GM19025 (cell line): ENCODE measurements around the gene LARGE1.

Source experiments
- ATAC-seq: cut with Tn5 transposase; IDR thresholded peaks from one replicate; pipeline ENCODE4 v1.9.1; 2021; ENCODE audit warnings: mild to moderate bottlenecking, low read depth, moderate library complexity; ENCODE audit not compliant: unreplicated experiment

Gene LARGE1

DNA sequence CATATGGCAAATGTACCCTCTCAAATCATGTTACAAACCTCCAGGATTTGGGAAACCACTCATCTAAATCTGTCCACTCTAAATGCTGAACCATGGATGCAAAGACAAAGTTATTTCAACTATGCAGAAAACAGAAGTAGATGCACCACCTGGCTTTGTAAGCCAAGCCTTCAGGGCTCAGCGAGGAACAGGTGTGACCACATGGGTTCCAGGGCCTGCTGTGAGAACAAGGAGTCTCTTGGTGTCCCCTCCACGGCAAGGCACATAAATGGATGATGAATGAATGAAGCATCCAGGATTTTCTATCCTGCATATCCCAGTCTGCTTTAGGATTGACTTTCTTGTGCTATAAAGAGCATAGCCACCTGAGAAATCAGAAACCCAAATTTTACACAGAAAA, 284.5 kb downstream of the LARGE1 start:
- ATAC-seq, result no peak

DNA sequence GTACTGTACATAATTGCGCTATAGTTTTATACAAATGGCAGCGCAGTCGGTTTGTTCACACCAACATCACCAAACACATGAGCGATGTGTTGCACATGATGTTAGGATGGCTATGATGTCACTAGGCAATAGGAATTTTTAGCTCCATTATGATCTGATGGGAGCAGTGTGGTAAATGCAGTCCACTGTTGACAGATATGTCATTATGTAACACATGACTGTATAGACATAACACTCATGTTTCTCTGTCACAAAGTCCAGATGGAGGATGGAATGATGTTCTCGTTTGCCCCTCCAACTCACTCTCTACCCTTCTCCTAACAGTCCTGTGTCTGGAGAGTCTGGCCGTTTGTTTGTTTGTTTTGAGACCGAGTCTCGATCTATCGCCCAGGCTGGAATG, 288.5 kb downstream of the LARGE1 start:
- no peak for ATAC-seq

DNA sequence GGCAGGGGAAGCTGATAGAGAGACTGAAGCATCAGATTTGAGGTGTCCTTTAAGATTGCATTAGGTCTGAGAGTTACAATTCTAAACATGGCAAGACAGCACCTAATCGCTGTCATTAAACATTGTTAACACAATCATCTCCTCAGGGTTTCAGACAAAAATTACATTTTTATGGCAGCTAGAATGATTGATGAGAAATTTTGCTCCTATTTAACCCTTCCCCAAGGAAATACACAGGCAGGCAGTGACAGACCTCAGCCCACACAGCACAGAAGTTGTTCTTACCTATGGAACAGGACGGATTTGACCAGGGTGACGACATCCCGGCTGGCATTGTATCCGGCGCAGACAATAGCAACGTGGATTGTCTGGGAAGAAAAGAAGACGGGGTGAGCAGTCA, 294.3 kb downstream of the LARGE1 start:
- no peak for ATAC-seq

DNA sequence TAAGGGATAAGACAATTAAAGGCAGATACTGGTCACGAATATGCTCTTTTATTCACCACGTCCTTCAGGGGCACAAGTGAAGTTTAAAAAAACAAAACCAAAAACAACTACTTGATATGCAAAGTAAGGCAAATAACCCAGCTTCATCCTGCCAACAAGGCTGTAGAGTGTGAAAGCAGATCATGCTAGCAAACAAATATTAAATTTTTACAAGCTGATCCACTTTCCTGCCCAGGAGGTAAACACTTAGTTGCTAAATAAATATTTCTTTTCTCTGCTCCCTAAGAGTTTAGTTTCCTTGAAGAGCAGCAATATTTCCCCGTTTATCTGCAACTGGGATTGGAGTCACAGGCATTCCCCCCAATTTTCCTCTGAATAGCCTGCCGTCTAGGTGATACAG, 300.2 kb downstream of the LARGE1 start:
- no peak for ATAC-seq

DNA sequence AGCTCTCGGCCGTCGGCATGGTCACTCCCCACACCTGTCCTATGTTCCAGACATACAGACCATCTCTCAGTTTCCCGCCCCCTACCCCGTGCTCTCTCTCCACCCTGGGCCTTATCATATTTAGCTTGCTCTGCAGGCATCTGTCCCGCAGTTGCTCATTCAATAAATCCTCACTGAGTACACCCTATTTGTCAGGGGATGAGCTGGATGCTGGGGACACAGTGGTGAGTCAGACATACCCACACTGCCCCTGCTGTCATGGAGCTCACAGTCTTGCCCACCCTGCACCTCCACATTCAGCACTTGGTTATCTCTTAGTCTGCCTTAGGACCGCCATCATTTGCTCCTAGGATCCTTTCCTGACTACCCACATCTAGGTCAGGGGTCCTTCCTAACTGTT, 313.8 kb downstream of the LARGE1 start:
- no peak for ATAC-seq

DNA sequence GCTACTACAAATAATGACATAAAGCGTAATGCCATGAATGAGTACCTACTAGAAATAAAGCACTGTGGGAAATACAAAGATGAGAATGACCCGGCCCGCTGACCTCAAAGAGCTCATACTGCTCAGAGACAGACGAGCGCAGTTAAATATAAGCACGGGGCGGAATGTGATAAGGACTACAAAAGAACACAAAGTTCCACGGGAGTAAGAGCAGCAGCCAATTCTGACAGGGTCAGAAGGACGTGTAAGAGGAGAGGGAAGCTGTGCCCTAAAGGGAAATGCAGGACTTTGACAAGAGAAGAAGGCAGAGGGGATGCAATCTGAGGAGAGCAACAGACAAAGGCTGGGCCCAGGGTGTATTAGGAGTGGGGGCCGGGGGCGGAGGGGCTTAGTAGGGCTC, 314.6 kb downstream of the LARGE1 start:
- ATAC-seq, result no peak

DNA sequence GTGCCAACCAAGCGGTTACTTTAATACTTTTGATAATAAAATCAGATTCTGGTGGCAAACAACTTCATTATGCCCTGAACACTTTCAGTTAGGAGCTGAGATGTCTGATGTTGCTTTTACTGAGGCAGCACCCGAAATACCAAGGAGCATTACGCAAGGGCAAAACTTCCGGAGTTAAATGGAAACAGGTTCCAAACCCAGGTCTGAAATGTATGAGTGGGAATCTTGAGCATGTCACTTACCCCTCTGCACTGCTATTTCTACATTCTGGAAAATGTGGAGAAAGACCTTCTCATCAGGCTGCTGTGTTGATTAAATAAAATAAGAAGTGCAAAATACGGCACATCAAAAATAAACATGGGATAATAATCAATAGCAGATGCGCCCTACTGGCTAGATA, 315.1 kb downstream of the LARGE1 start:
- no peak for ATAC-seq

DNA sequence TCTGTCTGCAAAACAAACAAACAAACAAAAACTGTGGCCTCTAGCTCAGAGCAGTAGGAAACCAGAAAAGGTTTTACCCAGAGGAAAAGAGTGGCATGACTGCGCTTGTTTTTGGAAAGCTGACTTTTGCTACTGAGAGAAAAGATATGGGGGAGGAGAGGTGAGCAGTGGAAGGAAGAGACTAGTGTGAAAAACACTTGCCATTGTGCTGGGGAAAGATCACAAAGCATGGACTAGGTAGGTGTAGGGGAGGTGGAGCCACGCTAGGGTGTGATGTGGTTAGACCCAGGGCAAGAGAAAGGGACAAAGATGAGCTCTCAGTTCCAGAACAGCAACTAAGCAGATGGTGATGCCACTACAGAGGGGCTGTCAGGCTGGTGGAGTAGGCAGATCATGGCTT, 319.2 kb downstream of the LARGE1 start:
- ATAC-seq, result no peak

DNA sequence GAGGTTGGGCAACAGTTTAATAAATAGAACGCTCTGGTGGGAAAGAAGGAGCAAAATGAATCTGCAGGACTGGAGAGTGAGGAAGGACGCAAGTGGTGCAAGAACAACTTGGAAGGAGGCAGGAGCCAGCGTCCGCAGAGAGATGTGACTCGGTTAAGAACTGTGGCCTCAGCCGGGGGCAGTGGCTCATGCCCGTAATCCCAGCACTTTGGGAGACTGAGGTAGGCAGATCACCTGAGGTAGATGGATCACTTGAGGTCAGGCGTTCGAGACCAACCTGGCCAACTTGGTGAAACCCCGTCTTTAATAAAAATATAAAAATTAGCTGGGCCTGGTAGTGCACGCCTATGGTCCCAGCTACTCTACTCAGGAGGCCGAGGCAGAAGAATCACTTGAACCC, 319.7 kb downstream of the LARGE1 start:
- ATAC-seq, result no peak

DNA sequence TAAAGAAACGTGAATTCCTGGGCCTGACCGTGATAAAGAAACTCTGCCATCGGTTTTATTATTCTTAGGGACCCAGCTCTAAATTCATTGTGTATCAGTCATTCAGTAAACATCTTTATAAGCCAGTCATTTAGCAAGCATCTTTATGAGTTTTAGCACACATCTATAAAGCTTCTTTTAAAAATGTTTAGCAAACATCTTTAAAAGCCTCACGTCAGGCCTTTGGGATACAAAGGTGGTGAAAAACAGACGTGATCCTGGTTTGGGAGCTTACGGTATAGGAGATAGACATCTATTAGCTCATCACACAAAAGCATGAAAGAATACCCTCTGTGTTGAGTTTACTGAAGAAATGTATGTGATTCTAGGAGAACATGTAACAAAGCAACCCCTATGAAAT, 320.2 kb downstream of the LARGE1 start:
- ATAC-seq, result no peak

DNA sequence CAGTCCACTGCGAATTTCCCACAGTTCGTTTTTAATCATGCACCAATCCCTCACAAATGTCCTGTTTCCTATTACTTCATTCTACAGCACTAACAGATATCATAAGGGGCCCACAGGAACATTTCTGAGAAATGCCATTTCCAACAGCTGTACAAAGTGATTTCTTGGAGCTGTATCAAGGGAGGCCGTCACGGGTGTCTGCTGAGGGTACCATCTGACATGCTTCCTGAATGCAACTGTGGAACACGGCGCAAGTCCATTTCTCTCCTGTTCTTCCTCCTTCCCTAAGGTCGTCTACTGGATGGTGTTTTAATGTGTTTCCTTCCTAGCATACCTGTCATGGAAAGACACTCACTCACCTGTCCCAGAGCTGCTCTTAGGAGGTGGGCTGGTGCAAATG, 320.7 kb downstream of the LARGE1 start:
- ATAC-seq, result no peak

DNA sequence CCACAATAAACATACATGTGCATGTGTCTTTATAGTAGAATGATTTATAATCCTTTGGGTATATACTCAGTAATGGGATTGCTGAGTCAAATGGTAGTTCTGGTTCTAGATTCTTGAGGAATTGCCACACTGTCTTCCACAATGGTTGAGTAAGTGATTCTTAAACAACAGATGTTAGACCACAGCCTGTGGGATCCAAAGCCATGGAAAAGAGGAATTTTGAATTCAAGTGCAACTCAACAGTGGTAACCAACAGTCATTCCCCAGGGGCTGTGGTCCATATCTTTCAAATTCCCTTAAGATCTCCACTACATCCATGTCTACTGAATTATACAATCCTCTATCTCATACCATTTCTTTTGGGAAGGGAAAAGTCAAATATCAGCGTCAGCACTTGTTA, 321.5 kb downstream of the LARGE1 start:
- ATAC-seq, result no peak

DNA sequence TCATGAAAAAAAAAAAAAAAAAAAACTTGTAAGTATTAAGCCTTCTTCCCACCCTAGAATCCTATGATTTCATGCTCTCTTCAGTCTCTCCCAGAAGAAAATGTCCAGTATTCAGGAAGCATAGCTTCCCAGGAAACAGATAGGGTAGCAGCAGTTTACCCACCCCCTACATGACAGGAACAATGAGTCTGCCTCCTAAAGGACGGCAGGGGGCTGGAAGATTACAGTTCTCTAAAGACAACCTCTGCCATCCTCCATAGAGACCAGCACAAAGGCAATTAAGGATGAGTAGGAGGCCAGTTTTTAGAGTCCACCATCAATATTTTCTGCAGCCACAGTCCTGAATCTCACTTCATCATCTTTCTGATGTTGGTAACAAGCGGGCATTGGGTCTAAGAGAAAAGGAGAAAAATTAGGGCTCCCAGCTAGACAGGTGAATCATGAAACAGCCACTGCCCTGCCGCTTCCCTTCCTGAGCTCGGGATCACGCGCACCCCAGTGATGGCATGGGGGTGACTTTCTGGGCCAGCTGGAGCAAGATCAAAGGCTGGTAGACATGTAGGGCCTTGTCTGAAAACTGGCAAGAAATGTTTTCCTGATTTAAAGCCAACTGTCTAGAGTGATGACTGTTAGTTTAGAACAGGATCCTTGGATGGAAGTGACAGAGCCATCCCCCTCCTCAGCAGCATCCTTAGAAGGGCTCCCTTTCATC, 322.8 kb downstream of the LARGE1 start:
- ATAC-seq, result no peak

DNA sequence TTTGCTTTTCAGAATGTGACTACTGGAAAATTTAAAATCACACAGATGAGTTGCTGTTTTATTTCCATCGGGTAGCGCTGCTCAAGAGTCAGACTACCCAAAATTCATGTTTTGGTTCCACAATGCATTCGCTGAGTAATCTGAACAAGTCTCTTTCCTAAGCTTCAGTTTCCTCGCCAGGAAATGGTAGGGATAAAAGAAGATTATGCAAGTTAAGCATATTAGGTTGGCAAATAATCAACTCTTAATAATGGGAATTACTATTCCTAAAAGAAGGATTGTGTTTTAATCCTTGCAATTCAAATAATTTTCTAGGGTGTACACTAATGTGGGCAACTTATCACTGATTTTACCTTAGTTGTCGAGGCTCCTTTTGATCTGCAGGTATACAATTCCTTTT, 326.5 kb downstream of the LARGE1 start:
- ATAC-seq, result no peak

DNA sequence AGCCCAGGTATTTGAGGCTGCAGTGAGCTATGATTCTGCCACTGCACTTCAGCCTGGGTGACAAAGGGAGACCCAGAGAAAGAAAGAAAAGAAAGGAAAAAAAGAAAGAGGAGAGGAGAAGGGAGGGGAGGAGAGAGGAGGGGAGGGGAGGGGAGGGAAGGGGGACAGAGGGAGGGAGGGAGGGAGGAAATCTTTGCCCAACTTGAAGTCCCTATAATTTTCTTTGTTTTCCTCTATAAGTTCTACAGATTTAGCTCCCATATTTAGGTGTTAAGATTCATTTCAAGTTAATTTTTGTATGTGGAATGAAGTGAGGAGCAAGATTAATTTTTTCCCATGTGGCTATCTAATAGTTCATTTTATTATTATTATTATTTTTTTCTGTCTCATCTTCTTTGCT, 328.3 kb downstream of the LARGE1 start:
- no peak for ATAC-seq

DNA sequence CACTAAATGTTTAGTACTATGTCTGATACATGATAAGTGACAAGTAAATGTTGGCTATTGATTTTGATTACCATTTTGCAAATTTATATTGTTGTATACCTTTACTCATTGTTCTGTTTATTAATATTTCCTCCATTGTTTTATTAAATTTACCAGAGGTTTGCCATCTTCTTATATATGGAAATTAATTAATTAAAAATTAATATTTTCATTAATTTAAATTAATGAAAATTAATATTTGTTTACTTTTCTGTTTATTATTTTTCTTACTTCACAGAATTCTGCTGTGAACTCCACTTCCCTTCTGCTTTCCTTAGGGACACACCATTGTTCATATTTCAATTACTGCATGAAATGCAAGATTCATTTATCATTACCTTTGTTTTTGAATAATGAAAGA, 331.0 kb downstream of the LARGE1 start:
- ATAC-seq, result no peak

DNA sequence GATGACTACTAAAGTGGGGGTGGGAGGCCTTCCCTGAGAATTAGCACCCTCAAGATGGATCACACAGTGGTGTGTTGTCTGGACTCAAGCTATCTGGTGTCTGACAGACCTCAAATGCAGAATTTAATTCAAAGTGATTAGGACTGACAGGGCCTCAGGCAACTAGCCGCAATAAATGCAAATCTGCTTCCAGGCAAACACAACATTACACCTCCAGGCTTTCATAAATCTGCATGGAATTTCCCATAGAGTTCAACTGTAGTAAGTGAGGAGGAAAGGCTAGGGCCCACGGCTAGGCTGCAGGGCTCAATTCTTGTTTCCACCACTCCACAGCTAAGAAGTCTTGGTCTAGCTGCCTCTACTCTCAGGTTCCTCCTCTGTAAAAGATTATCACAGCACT, 331.4 kb downstream of the LARGE1 start:
- no peak for ATAC-seq

DNA sequence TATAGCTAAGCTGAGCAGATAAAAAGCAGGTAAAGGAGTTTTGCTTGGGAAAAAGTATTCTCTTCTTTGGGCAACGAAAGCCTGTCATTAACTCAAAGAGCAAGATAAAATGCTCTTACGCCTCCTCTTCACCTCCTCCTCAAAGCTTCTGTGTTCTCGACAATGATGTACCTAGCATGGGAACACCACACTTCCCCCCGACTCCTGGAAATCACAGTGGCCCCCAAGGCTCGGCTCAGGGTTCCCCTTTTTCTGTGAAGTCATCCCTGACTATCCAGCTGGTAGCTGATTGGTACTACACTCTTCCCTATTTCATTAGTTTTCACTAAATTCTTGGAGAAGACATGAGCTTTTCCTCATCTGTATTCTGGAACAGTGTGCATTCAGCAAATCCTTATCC, 336.1 kb downstream of the LARGE1 start:
- ATAC-seq, result no peak

DNA sequence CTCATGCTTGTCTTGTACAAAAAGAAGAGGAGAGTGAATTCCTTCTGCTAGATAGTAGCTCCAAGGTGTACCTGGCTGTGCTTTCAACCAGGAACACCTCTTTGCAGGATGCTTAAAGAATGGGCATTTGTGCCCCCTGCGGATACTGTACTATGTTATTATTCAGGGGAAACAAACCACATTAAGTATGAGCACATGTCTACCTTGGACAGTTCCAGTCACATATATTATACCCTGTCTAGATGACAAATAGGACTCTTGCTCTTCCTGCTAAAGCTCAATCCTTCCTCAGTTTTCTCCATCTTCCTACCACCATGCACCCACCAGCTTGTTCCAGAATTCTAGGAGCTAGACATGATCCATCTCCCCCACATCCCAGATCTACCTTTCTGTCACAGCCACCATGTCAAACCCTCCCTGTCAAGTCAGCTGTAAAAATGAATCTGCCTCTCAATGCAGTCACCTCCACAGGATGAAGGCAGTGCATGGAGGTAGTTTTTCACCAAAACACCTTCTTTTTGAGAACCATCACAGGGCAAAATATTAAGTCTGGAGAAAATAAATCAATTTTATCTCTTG, 337.4 kb downstream of the LARGE1 start:
- no peak for ATAC-seq

DNA sequence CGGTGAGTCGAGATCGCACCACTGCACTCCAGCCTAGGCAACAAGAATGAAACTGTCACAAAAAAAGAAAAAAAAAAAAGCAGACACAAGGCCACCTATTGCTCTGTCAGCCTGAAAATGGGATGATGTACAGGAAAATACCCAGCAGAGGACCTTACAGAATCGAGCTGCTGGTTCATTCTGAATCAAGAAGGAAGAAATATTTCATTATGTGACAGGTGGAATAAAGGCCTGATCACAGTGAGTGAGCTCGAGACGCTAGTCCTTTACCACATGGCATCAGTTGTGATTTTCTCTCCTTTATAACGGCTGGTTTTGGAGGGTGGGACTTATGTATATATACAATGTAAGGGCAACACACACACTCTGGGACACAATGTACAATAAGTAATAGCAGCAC, 340.0 kb downstream of the LARGE1 start:
- ATAC-seq, result no peak

DNA sequence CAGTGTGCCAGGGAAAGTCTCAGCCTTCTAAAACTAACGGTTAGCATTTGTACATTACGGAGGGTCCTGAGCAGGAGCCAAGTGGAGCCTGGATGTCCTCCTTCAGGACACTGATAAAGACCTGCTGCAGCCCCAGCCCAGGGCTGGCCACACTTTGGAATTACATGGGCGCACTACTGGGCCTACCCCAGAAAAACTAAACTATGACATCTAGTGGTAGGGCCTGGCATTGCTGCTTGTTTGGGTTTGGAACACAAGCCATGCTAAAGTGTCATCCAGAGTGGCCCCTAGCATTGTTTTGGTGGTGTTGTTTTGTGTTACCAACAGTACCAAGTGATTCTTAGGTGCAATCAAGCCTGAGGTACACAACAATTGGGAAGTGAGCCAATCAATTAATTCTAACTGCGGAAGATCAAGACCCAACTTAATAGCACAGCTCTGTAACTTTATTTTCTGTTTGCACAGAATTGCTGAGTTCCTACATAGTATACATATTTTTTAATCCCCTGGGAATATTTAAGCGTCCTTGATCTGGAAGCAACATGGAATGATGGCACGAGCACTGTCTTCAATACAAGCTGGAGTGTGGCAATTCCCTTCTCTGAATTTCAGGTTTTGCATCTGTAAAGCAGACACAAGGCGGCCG, 340.7 kb downstream of the LARGE1 start:
- no peak for ATAC-seq

DNA sequence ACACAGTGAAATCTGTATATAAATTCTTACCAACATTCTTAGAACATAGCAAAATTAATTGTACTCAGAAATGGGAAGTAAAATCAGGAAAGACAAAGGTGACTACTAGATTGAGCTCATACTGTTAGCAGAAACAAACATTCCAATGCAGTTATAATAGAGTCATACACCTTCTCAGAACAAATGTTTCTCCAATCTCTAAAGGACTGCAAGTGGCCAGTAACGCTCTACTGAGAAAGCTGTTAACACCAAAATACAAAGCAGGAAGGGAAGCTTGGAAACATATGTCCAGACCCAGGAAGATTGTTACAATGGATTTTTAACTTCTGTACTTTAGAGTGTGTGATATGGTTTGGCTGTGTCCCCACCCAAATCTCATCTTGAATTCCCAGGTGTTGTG, 341.5 kb downstream of the LARGE1 start:
- ATAC-seq, result no peak
